22Rv1 (cell line): Measurements from ENCODE around the gene HSPA8.

Experiments
- CTCF ChIP-seq: fragments of 450-650 bp; IDR thresholded peaks from 2 replicates; pipeline ENCODE4 v1.5.1; 2017; ENCODE audit warnings: mild to moderate bottlenecking
- ZFX ChIP-seq: fragments of 450-650 bp; IDR thresholded peaks from 2 replicates; pipeline ENCODE4 v1.6.1; 2017; ENCODE audit warnings: antibody characterized with exemption, borderline replicate concordance

GRCh38 chr11:123041185-123041584 is 20.8 kb downstream of the HSPA8 start:
- no peak for TF ChIP-seq CTCF
- no peak for TF ChIP-seq ZFX
